GM23248 (cell line): ENCODE data around the gene MAMDC2. TPM values are rescaled to one million over a fixed set of nuclear protein-coding genes. Genes with fewer than 3 reads are reported as not detected.

ENCODE experiments used
- DNase-seq: peaks from one replicate; pipeline ENCODE4 v3.0.0-alpha.2; 2015
- H2AFZ ChIP-seq: fragments of 200-600 bp; sonication (generic); 2 replicates; pipeline ENCODE4 v1.6.1; 2016; ENCODE audit warnings: antibody characterized with exemption
- H3F3A ChIP-seq: fragments of 200-600 bp; sonication (generic); 2 replicates; pipeline ENCODE4 v1.6.1; 2016; ENCODE audit warnings: mild to moderate bottlenecking, antibody characterized with exemption, mixed run types; ENCODE audit not compliant: insufficient read depth
- H3K27ac ChIP-seq: fragments of 200-600 bp; sonication (generic); 2 replicates; pipeline ENCODE4 v1.5.1; 2016; ENCODE audit warnings: mild to moderate bottlenecking
- H3K27me3 ChIP-seq: fragments of 200-600 bp; sonication (generic); replicated peaks from 2 replicates; pipeline ENCODE4 v1.6.1; 2016; ENCODE audit warnings: mild to moderate bottlenecking; ENCODE audit not compliant: insufficient read depth
- H3K36me3 ChIP-seq: fragments of 200-600 bp; sonication (generic); 2 replicates; pipeline ENCODE4 v1.6.1; 2016; ENCODE audit warnings: low read depth, mild to moderate bottlenecking
- H3K4me1 ChIP-seq: fragments of 200-600 bp; sonication (generic); 2 replicates; pipeline ENCODE4 v1.6.1; 2016; ENCODE audit warnings: mild to moderate bottlenecking; ENCODE audit not compliant: insufficient read depth
- H3K4me2 ChIP-seq: fragments of 200-600 bp; sonication (generic); one replicate; pipeline ENCODE4 v1.6.1; 2016; ENCODE audit warnings: mild to moderate bottlenecking; ENCODE audit not compliant: unreplicated experiment
- H3K4me3 ChIP-seq: fragments of 200-600 bp; sonication (generic); 2 replicates; pipeline ENCODE4 v1.5.1; 2016; ENCODE audit warnings: mild to moderate bottlenecking
- H3K79me2 ChIP-seq: fragments of 200-600 bp; sonication (generic); 2 replicates; pipeline ENCODE4 v1.6.1; 2016; ENCODE audit warnings: mild to moderate bottlenecking; ENCODE audit not compliant: insufficient read depth
- H3K9ac ChIP-seq: fragments of 200-600 bp; sonication (generic); 2 replicates; pipeline ENCODE4 v1.6.1; 2016; ENCODE audit warnings: mild to moderate bottlenecking
- H3K9me2 ChIP-seq: fragments of 200-600 bp; sonication (generic); 2 replicates; pipeline ENCODE4 v1.6.1; 2016; ENCODE audit warnings: mixed run types, mild to moderate bottlenecking, moderate library complexity; ENCODE audit not compliant: insufficient read depth
- H3K9me3 ChIP-seq: fragments of 200-600 bp; sonication (generic); one replicate; pipeline ENCODE4 v1.6.1; 2017; ENCODE audit warnings: low read depth
- H4K20me1 ChIP-seq: fragments of 200-600 bp; sonication (generic); 2 replicates; pipeline ENCODE4 v1.6.0; 2016; ENCODE audit not compliant: insufficient read depth
- EZH2 ChIP-seq: fragments of 200-600 bp; sonication (generic); IDR thresholded peaks from 2 replicates; pipeline ENCODE4 v1.6.1; 2018; ENCODE audit warnings: antibody characterized with exemption, mild to moderate bottlenecking; ENCODE audit not compliant: insufficient read depth, poor library complexity, severe bottlenecking
- EZH2phosphoT487 ChIP-seq: fragments of 200-600 bp; sonication (generic); IDR thresholded peaks from 2 replicates; pipeline ENCODE4 v1.6.1; 2018; ENCODE audit warnings: antibody characterized with exemption, moderate library complexity, mild to moderate bottlenecking, low read depth; ENCODE audit not compliant: insufficient read depth
- WGBS, 2 experiments: methylation state at CpG; one replicate each; pipeline ENCODE4 v1.1.6; 2015 to 2017; ENCODE audit warnings: low lambda C conversion rate in 2 of 2, low coverage in 1 of 2; ENCODE audit errors: missing lambda C conversion rate in 2 of 2; 5-methylcytosine and 5-hydroxymethylcytosine counted together
- in situ Hi-C: fragments of 300-500 bp; cut with MboI; formaldehyde crosslinking; loops from 2 replicates; pipeline ENCODE4 v1.15.0; 2020
- polyA plus RNA-seq: library from polyadenylated mRNA; unstranded; fragments of >200 nt; fragmentation: Nextera tagmentation; extraction: Ambion mirVana; gene quantifications from 2 replicates; pipeline ENCODE4 v1.2.1, GENCODE V29; 2016
- total RNA-seq: library from RNA; depleted of rRNA; stranded (reverse); fragments of >200 nt; shearing (Covaris generic); gene quantifications from 2 replicates; pipeline ENCODE4 v1.2.3, GENCODE V29; 2014

MAMDC2 gene
- total and polyA plus RNA-seq, 2 experiments from 2014 or later, result 0.45 TPM; not detected in 1

GRCh38 chr9:70205366-70206020 lies 161.8 kb downstream of the MAMDC2 start:
- Histone ChIP-seq H3K4me2 (no peak overlapping the region), H3K36me3 (no peaks in the 10 kb centered on the region), H3K4me1 (no peaks in the 10 kb centered on the region), H3K9ac (no peak overlapping the region), H3F3A (no peaks in the 10 kb centered on the region), H3K9me2 (no peaks in the 10 kb centered on the region), H3K4me3 (no peak overlapping the region), H3K27me3 (no peaks in the 10 kb centered on the region), H4K20me1 (no peaks in the 10 kb centered on the region), H3K79me2 (no peaks in the 10 kb centered on the region), H2AFZ (no peak overlapping the region), H3K9me3 (no peaks in the 10 kb centered on the region), H3K27ac (no peak overlapping the region)
- in situ Hi-C loops, result no loop called here
- no peak for TF ChIP-seq EZH2phosphoT487
- TF ChIP-seq EZH2, result no peak
- DNase-seq, result no peak
- WGBS, 2 experiments, result 44 to 48% methylated on average over 3 of the region's 3 CpGs

DNA sequence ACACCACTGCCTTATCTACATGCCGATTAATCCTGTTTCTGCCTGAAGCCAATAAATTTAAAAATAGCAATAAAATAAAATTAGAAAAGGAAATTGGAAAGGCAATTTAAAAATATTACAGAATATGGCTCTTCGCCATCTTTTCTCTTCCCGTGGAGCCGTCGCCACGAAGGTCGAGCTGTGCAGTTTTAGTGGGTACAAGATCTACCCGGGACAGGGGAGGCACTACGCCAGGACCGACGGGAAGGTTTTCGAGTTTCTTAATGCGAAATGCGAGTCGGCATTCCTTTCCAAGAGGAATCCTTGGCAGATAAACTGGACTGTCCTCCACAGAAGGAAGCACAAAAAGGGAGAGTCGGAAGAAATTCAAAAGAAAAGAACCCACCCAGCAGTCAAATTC lies 173.4 kb downstream of the MAMDC2 start:
- H2AFZ ChIP-seq, result no peak overlapping the region
- in situ Hi-C loops, result no loop called here
- 96 to 99% methylated on average over 16 of the region's 16 CpGs for WGBS, 2 experiments

GRCh38 chr9:70218767-70219166 lies 175.1 kb downstream of the MAMDC2 start:
- no peak overlapping the region for H3K4me2 ChIP-seq
- no peaks in the 10 kb centered on the region for H4K20me1 ChIP-seq
- peak; percentile 85 for DNase-seq
- H3K9ac ChIP-seq, result no peak overlapping the region
- TF ChIP-seq EZH2phosphoT487 (no peak), EZH2 (no peak)
- H3K79me2 ChIP-seq, result no peaks in the 10 kb centered on the region
- in situ Hi-C loops, result no loop called here
- no peak overlapping the region for H2AFZ ChIP-seq
- WGBS, 2 experiments, result 0 to 5% methylated on average over 1 of the region's 1 CpG
- H3K27me3 ChIP-seq, result no peaks in the 10 kb centered on the region
- H3K4me1 ChIP-seq, result peaks cover 19% of the 10 kb centered on the region
- no peak overlapping the region for H3K4me3 ChIP-seq
- H3F3A ChIP-seq, result peaks cover 21% of the 10 kb centered on the region; the same call in 1 of the 2 replicates
- H3K27ac ChIP-seq, result no peak overlapping the region
- H3K9me2 ChIP-seq, result no peaks in the 10 kb centered on the region
- H3K36me3 ChIP-seq, result no peaks in the 10 kb centered on the region
- no peaks in the 10 kb centered on the region for H3K9me3 ChIP-seq

More for the DNA sequence above, 173.4 kb downstream of the MAMDC2 start:
- TF ChIP-seq EZH2, result no peak
- no peak for TF ChIP-seq EZH2phosphoT487
- no peaks in the 10 kb centered on the region for H3K79me2 ChIP-seq
- H3K4me3 ChIP-seq, result no peak overlapping the region
- H3K9me2 ChIP-seq, result no peaks in the 10 kb centered on the region
- H3K9me3 ChIP-seq, result no peaks in the 10 kb centered on the region
- no peaks in the 10 kb centered on the region for H3K36me3 ChIP-seq
- H3K4me2 ChIP-seq, result no peak overlapping the region
- H3K4me1 ChIP-seq, result peaks cover 10% of the 10 kb centered on the region; the same call in 1 of the 2 replicates
- DNase-seq, result no peak
- H4K20me1 ChIP-seq, result no peaks in the 10 kb centered on the region
- peaks cover 21% of the 10 kb centered on the region; the same call in 1 of the 2 replicates for H3F3A ChIP-seq
- H3K27me3 ChIP-seq, result no peaks in the 10 kb centered on the region
- H3K9ac ChIP-seq, result no peak overlapping the region
- H3K27ac ChIP-seq, result no peak overlapping the region

GRCh38 chr9:70220216-70220615 lies 176.6 kb downstream of the MAMDC2 start:
- H3K9me3 ChIP-seq, result no peaks in the 10 kb centered on the region
- H3K27ac ChIP-seq, result no peak overlapping the region
- H4K20me1 ChIP-seq, result no peaks in the 10 kb centered on the region
- peak; percentile 44 for DNase-seq
- no peaks in the 10 kb centered on the region for H3K36me3 ChIP-seq
- TF ChIP-seq EZH2phosphoT487 (no peak), EZH2 (no peak)
- no peak overlapping the region for H2AFZ ChIP-seq
- no peaks in the 10 kb centered on the region for H3K27me3 ChIP-seq
- no peak overlapping the region for H3K4me3 ChIP-seq
- H3K79me2 ChIP-seq, result no peaks in the 10 kb centered on the region
- 95 to 97% methylated on average over 2 of the region's 2 CpGs for WGBS, 2 experiments
- in situ Hi-C loops, result no loop called here
- H3K9ac ChIP-seq, result no peak overlapping the region
- H3K4me2 ChIP-seq, result no peak overlapping the region
- peaks cover 19% of the 10 kb centered on the region for H3K4me1 ChIP-seq
- H3K9me2 ChIP-seq, result no peaks in the 10 kb centered on the region
- H3F3A ChIP-seq, result peaks cover 21% of the 10 kb centered on the region; the same call in 1 of the 2 replicates
